Glutamatergic neuron (in vitro differentiated cells): ENCODE results near the gene SETD5. TPM values are rescaled to one million over a fixed set of nuclear protein-coding genes. Genes with fewer than 3 reads are reported as not detected.
A peak's percentile ranks its signal among the peaks of the same experiment; 100 is the strongest.

Source experiments
- DNase-seq: peaks from one replicate; pipeline ENCODE4 v3.0.0; 2022
- H3K27ac Mint-ChIP-seq: one replicate; pipeline ENCODE4 v1.8.0; 2020; ENCODE audit warnings: mild to moderate bottlenecking, mixed read lengths, inconsistent platforms; ENCODE audit not compliant: unreplicated experiment
- H3K27me3 Mint-ChIP-seq: one replicate; pipeline ENCODE4 v1.8.0; 2020; ENCODE audit warnings: mild to moderate bottlenecking, moderate library complexity, mixed read lengths, inconsistent platforms; ENCODE audit not compliant: unreplicated experiment
- H3K36me3 Mint-ChIP-seq: one replicate; pipeline ENCODE4 v1.8.0; 2020; ENCODE audit warnings: mild to moderate bottlenecking, mixed read lengths, inconsistent platforms; ENCODE audit not compliant: unreplicated experiment
- H3K4me1 Mint-ChIP-seq: one replicate; pipeline ENCODE4 v1.8.0; 2020; ENCODE audit warnings: mild to moderate bottlenecking, low read depth, mixed read lengths, inconsistent platforms; ENCODE audit not compliant: unreplicated experiment
- H3K4me3 Mint-ChIP-seq: one replicate; pipeline ENCODE4 v1.8.0; 2020; ENCODE audit warnings: mild to moderate bottlenecking, mixed read lengths, inconsistent platforms; ENCODE audit not compliant: unreplicated experiment
- H3K9me3 Mint-ChIP-seq: one replicate; pipeline ENCODE4 v1.8.0; 2020; ENCODE audit warnings: mild to moderate bottlenecking, moderate library complexity, mixed read lengths, inconsistent platforms; ENCODE audit not compliant: unreplicated experiment
- total RNA-seq: library from RNA; stranded (reverse); fragmentation: NEBNext Ultra II Directional; extraction: Animal tissue kit (Norgen Biotek cat#: 25700); gene quantifications from one replicate; pipeline ENCODE4 v1.2.1, GENCODE V29; 2021; ENCODE audit not compliant: unreplicated experiment
- TF ChIP-seq, protein P1 (sequence below): fragments of 200-600 bp; sonication (generic); IDR thresholded peaks from one replicate; pipeline ENCODE4 v1.5.0; 2021; ENCODE audit not compliant: partially characterized antibody, unreplicated experiment

The SETD5 gene
- total RNA-seq, 1 donor from 2014 or later, result 337 TPM

GRCh38 chr3:9416139-9416780 is 18.8 kb downstream of the SETD5 start:
- H3K4me3 Mint-ChIP-seq, result no peak overlapping the region
- no peak for DNase-seq
- peak overlapping the region; percentile 50 for H3K27ac Mint-ChIP-seq
- H3K4me1 Mint-ChIP-seq, result peaks cover 20% of the 10 kb centered on the region
- peaks cover 4% of the 10 kb centered on the region for H3K9me3 Mint-ChIP-seq
- no peaks in the 10 kb centered on the region for H3K36me3 Mint-ChIP-seq
- TF ChIP-seq, protein P1, sequence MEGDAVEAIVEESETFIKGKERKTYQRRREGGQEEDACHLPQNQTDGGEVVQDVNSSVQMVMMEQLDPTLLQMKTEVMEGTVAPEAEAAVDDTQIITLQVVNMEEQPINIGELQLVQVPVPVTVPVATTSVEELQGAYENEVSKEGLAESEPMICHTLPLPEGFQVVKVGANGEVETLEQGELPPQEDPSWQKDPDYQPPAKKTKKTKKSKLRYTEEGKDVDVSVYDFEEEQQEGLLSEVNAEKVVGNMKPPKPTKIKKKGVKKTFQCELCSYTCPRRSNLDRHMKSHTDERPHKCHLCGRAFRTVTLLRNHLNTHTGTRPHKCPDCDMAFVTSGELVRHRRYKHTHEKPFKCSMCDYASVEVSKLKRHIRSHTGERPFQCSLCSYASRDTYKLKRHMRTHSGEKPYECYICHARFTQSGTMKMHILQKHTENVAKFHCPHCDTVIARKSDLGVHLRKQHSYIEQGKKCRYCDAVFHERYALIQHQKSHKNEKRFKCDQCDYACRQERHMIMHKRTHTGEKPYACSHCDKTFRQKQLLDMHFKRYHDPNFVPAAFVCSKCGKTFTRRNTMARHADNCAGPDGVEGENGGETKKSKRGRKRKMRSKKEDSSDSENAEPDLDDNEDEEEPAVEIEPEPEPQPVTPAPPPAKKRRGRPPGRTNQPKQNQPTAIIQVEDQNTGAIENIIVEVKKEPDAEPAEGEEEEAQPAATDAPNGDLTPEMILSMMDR, result no peak
- H3K27me3 Mint-ChIP-seq, result no peaks in the 10 kb centered on the region

DNA sequence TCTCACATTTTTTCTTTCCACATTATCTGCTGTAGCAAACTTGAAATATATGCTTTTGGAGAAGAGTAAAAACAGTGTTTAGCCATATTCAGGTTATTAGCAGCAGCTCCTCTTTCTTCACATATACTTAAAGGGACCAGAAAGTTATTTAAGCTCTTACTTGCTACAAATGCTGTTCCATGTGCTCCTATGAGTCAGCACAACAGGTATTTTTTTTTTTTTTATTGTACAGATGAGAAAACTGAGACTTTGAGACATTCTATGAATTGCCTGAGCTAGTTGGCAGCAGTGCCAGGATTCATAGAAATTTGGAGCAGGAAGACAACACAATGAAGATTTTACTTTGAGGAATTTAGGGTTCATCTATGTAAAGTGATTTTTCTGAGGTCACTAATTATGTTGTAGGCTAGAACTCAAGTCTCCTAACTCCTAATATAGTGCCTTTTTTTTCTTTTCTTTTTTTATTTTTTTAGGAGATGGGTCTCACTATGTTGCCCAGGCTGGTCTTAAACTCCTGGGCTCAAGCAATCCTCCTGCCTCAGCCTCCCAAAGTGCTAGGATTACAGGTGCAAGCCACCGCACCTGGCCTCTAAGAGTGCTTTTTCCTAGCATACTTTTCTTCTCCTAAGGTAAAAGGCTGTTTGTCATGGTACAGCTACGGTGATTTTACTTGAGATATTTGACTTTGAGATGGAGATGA is 23.6 kb downstream of the SETD5 start:
- peaks cover 25% of the 10 kb centered on the region for H3K4me1 Mint-ChIP-seq
- H3K27me3 Mint-ChIP-seq, result no peaks in the 10 kb centered on the region
- no peaks in the 10 kb centered on the region for H3K36me3 Mint-ChIP-seq
- H3K4me3 Mint-ChIP-seq, result no peak overlapping the region
- TF ChIP-seq, protein P1, result no peak
- peaks cover 2% of the 10 kb centered on the region for H3K9me3 Mint-ChIP-seq
- H3K27ac Mint-ChIP-seq, result peak overlapping the region; percentile 83
- DNase-seq, result no peak

DNA sequence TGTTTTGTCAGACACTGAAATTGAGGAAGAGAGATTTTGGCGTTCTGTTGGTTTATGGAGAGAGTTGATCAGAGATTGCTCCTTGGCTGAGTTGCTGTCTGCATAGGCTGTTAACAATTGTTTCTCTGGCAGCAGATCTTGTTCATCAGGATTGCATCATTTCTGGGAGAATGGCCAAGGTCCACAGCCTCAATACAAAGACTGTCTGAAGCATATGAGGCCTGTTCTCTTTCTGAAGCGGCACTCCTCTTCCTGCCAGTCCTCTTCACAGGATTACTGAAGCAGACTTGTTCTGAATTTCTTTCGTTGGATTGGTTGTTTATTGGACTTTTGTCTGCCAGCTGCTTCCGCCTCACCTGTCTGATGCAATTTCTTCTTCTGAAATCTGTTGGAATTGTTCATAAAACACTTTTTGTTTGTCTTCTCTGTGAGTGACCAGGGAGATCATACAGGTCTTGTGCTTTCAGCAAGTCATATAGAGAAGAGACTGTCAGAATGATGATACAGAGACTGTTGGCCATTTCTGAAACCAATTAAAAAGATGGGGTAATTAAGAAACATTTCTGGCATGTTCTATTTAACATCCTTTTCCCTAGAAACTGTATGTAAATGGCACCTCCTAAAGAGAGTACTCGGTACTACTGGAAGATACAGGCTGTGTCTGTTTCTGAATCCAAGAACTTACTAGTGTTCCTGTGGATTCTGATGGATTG is 25.5 kb downstream of the SETD5 start:
- DNase-seq, result peak; percentile 18
- TF ChIP-seq, protein P1, result peak; percentile 61
- Mint-ChIP-seq H3K36me3 (no peaks in the 10 kb centered on the region), H3K9me3 (peaks cover 2% of the 10 kb centered on the region), H3K27ac (peak overlapping the region; percentile 98), H3K27me3 (no peaks in the 10 kb centered on the region), H3K4me3 (peak overlapping the region; percentile 61), H3K4me1 (peaks cover 24% of the 10 kb centered on the region)

- Mint-ChIP-seq H3K4me1 (peaks cover 15% of the 10 kb centered on the region), H3K4me3 (no peak overlapping the region), H3K9me3 (peaks cover 3% of the 10 kb centered on the region), H3K27ac (no peak overlapping the region), H3K27me3 (no peaks in the 10 kb centered on the region), H3K36me3 (no peaks in the 10 kb centered on the region)
- TF ChIP-seq, protein P1, result no peak
- DNase-seq, result no peak
These were observed 31.0 kb downstream of the SETD5 start for GRCh38 chr3:9428411-9428810.
